CD4-positive, alpha-beta T cell treated with Interleukin-10 for 1 hour (primary cell): ENCODE results near the gene ZNF677.
"Not testable (repeated sequence)": the region's sequence is repeated elsewhere in the genome, so short reads cannot be mapped to it uniquely, and the experiment has no call there.

Experiments used
- DNase-seq: peaks from one replicate; pipeline ENCODE4 v3.0.0-alpha.2; 2020

Gene ZNF677

GRCh38 chr19:53192771-53193534 is 61.7 kb downstream of the ZNF677 start, which contains the start of gene ZNF665:
Gene ZNF665 (minus strand): TSS chr19:53193358. CDS start chr19:53182898, 10,460 bp downstream.
- DNase-seq, result peak; percentile 86

DNA sequence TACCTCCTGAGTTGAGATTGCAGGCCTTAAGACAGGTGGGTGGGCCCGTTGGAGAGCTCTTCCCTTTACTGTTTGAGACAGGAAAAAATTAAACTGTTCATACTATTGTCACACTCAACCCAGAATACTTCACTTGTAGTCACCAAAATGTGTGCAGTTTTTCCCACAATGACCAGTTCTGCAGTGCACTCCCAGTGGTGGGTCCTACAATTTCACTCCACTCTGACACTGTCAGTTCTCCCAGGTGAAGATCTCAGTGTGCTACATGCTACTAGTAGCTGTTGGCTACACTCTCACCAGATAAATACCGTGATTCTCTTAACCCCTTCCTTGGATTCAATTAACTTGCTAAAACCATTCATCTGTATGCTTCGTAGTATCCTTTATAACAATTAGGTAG is 64.4 kb downstream of the ZNF677 start:
- no peak for DNase-seq

DNA sequence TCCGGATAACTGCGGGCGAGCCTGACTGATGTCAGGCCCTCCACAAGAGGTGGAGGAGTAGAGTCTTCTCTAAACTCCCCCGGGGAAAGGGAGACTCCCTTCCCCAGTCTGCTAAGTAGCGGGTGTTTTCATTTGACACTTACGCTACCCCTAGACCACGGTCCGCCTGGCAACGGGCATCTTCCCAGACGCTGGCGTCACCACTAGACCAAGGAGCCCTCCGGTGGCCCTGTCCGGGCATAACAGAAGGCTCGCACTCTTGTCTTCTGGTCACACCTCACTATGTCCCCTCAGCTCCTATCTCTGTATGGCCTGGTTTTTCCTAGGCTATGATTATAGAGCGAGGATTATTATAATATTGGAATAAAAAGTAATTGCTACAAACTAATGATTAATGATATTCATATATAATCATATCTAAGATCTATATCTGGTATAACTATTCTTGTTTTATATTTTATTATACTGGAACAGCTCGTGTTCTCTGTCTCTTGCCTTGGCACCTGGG is 64.9 kb downstream of the ZNF677 start:
- not testable (repeated sequence) for DNase-seq
